GDM1 (cell line): Measurements from ENCODE around the gene ANK3.

ENCODE experiments used
- DNase-seq: peaks from one replicate; lab custom pipeline; 2025; lab: John Stamatoyannopoulos, UW

ANK3 gene

GRCh38 chr10:60031183-60031582, 358.5 kb downstream of the ANK3 start:
- DNase-seq = no peak

DNA sequence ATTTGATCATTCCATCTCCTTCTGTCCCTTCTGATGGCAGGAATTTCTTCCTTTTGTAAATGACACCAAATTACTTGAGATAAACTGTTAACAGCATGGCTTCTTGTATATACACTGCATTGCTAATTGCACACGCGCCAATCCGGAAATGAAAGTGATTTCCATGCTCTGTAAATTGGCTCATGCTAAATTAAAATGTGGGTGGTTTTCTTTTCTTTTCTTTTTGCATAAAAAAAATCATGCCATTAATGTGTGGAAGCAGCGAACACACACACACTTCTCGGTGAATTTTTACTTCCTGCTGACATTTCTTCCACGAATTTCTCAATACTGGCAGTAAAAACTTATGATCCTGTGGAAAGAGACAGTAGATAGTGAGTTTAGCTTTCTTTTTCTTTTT, 360.2 kb downstream of the ANK3 start:
- DNase-seq = no peak

DNA sequence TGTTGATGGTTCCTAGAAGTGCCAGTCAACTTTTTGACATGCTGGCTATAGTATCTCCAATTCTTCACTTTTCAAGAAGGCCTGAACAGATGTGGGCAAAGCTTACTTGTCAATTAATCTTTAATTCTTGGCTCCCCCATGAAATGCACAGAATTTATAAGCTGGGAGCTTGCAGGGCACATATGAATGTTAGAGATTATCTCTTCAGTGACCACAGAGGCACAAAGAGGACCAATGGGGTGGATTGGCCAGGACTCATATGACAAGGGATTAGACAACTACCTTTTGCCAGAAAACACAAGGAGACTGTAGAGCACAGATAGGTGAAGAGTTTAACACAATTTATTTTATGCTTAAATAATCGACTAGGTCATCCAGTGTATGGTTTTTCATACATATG, 361.6 kb downstream of the ANK3 start:
- DNase-seq = no peak

DNA sequence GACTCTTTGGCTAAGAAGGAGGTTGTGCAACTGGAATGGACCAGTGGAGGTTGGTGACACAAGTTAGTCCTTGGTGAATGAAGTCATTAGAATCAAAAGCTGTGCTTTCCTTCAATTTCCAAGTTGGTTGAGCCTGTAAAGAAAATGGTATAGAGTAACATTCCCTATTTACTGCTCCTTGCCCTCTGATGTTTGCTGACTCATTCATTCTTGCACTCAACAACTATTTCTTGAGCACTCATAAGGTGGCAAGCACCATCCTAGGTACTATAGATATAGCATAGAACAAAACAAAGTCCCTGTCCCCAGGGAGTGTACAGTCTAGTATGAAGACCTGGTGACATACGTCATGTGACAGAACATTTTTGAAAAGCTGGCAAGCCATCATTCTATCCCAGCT, 364.4 kb downstream of the ANK3 start:
- no peak for DNase-seq

- no peak for DNase-seq
Observed at GRCh38 chr10:60024506-60024905, 365.2 kb downstream of the ANK3 start.

GRCh38 chr10:60023155-60023877, 366.4 kb downstream of the ANK3 start:
- DNase-seq = no peak

- DNase-seq = no peak
Observed at GRCh38 chr10:60021361-60021760, 368.3 kb downstream of the ANK3 start.

DNA sequence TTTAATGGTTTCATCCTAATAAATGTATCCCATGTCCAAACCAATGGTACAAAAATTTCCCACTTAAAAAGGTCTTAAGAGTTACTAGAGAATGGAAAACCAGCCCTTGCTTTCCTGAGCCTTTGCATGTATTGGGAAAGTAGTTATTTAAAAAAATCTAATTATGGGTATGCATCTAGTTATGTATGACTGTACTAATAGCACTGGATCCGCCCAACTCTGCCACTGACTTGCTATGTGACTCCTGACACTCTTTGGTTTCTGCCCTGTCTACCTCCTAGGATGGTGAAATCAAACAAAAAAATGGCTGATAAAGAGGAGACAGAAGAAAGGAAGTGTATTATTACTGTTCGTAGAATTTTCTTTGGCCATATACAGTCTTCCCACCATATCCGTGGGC, 372.9 kb downstream of the ANK3 start:
- DNase-seq = no peak

- DNase-seq = no peak
Observed at GRCh38 chr10:60009710-60010383, 379.8 kb downstream of the ANK3 start.

GRCh38 chr10:60009276-60009675, 380.4 kb downstream of the ANK3 start:
- no peak for DNase-seq

GRCh38 chr10:60008816-60009215, 380.9 kb downstream of the ANK3 start:
- no peak for DNase-seq

DNA sequence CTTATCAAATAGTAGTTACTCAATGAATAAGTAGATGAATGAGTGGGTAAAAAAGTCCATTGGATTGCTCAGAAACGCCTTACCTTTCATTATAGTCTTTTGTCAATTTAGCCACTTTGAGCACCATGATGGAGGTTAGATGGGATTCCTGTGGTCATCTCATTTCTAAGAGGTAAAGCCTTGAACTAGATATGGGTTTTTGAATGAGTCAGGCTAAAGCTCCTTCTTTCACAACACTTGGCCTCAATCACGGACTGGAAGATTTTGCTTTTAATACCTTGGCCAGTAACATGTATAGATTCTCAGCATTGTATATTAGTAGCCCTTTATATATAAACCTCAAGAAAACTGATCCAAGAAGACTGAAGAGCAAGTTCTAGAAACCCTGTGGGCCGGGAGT, 383.6 kb downstream of the ANK3 start:
- DNase-seq = no peak

- no peak for DNase-seq
Observed at GRCh38 chr10:60003651-60004523, 385.8 kb downstream of the ANK3 start.

- no peak for DNase-seq
Observed at GRCh38 chr10:60000747-60001146, 388.9 kb downstream of the ANK3 start.

GRCh38 chr10:59997827-59998525, 391.7 kb downstream of the ANK3 start:
- DNase-seq = no peak

GRCh38 chr10:59995862-59996261, 393.8 kb downstream of the ANK3 start:
- no peak for DNase-seq

- DNase-seq = no peak
Observed at GRCh38 chr10:59993931-59994330, 395.7 kb downstream of the ANK3 start.

- DNase-seq = peak; percentile 43
Observed at GRCh38 chr10:59991661-59992060, 398.0 kb downstream of the ANK3 start.

DNA sequence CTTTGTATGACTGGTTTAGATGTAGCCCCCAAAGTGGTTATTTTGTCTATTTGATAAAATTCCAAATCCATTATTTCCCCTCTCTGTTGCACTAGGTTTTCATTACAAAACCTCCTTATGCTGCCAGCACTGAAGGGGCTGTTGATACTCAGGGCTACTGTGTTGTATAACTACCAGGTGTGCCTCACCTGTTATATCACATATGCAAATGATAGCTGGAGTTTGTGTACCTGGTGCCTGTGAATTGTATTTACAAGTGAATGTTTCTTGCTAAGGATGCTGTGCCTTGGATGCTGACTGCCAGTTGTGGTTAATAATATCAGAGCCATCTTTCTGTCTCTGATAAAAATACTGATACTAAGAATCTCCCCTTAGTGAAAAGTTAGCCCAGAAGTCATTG, 398.6 kb downstream of the ANK3 start:
- DNase-seq = no peak

GRCh38 chr10:59985639-59986038, 404.0 kb downstream of the ANK3 start:
- no peak for DNase-seq

- DNase-seq = no peak
Observed at GRCh38 chr10:59984415-59984814, 405.3 kb downstream of the ANK3 start.

- DNase-seq = no peak
Observed at GRCh38 chr10:59980356-59980755, 409.3 kb downstream of the ANK3 start.
